IMR-90 (cell line): ENCODE data around the gene THAP10. TPM values are rescaled to one million over a fixed set of nuclear protein-coding genes. Genes with fewer than 3 reads are reported as not detected.

ENCODE experiments used
- ATAC-seq: fragments of 200-7000 bp; cut with Tn5 transposase; 2 replicates; pipeline ENCODE4 v1.9.1; 2020; ENCODE audit warnings: low read depth, mild to moderate bottlenecking, moderate library complexity
- BruUV-seq: library from RNA; stranded (reverse); fragments of 400-500 nt; replicated peaks from 2 replicates; lab custom pipeline; 2021; lab: Mats Ljungman, UMichigan
- CTCF ChIA-PET: fragments of 300-600 bp; formaldehyde crosslinking; extraction: SDS; loops from one replicate; lab custom pipeline; 2021; ENCODE audit warnings: antibody characterized with exemption; lab: Yijun Ruan, JAX
- POLR2A ChIA-PET: fragments of 300-600 bp; sonication (Branson Sonifier 250); formaldehyde crosslinking; loops from one replicate; lab custom pipeline; 2022; ENCODE audit warnings: antibody characterized with exemption; ENCODE audit not compliant: unreplicated experiment; lab: Charles Lee
- DNase-seq: peaks from one replicate; pipeline ENCODE4 v3.0.0; 2013
- H2AFZ ChIP-seq: replicated peaks from 2 replicates; pipeline ENCODE3; 2013; ENCODE audit warnings: low read length, mild to moderate bottlenecking; ENCODE audit not compliant: poor library complexity
- H2AK5ac ChIP-seq: 2 replicates; pipeline ENCODE4 v1.6.1; 2013; ENCODE audit warnings: low read depth, low read length, inconsistent platforms
- H2AK9ac ChIP-seq: replicated peaks from 2 replicates; pipeline ENCODE3; 2013; ENCODE audit warnings: mild to moderate bottlenecking, low read depth, low read length, moderate library complexity; ENCODE audit not compliant: poor library complexity
- H2BK120ac ChIP-seq: 2 replicates; pipeline ENCODE4 v1.6.1; 2013; ENCODE audit warnings: low read depth, low read length, inconsistent platforms
- H2BK15ac ChIP-seq: 3 replicates; pipeline ENCODE4 v1.6.1; 2013; ENCODE audit warnings: low read depth, low read length, inconsistent platforms
- H2BK20ac ChIP-seq: 2 replicates; pipeline ENCODE4 v1.6.1; 2013; ENCODE audit warnings: low read depth, mild to moderate bottlenecking, inconsistent platforms, low read length, moderate library complexity
- H2BK5ac ChIP-seq: 2 replicates; pipeline ENCODE4 v1.6.1; 2013; ENCODE audit warnings: mild to moderate bottlenecking, low read depth, low read length, inconsistent platforms; ENCODE audit not compliant: poor library complexity, severe bottlenecking
- H3K14ac ChIP-seq: replicated peaks from 2 replicates; pipeline ENCODE4 v1.6.1; 2013; ENCODE audit warnings: low read depth, low read length, inconsistent platforms
- H3K18ac ChIP-seq: 2 replicates; pipeline ENCODE4 v1.6.1; 2013; ENCODE audit warnings: low read depth, low read length, control low read depth
- H3K23ac ChIP-seq: 2 replicates; pipeline ENCODE4 v1.6.1; 2013; ENCODE audit warnings: low read depth, low read length, inconsistent platforms
- H3K27ac ChIP-seq: 2 replicates; pipeline ENCODE4 v1.5.1; 2013; ENCODE audit warnings: mild to moderate bottlenecking, control low read depth, low read length; ENCODE audit not compliant: insufficient read depth
- H3K27me3 ChIP-seq: 2 replicates; pipeline ENCODE4 v1.6.1; 2013; ENCODE audit warnings: low read length; ENCODE audit not compliant: control insufficient read depth, insufficient read depth
- H3K36me3 ChIP-seq: 2 replicates; pipeline ENCODE4 v1.6.1; 2013; ENCODE audit warnings: low read length, mixed read lengths; ENCODE audit not compliant: control insufficient read depth, insufficient read depth
- H3K4ac ChIP-seq: 2 replicates; pipeline ENCODE4 v1.6.1; 2013; ENCODE audit warnings: low read depth, low read length, inconsistent platforms
- H3K4me1 ChIP-seq: 2 replicates; pipeline ENCODE4 v1.6.1; 2013; ENCODE audit warnings: low read length, mixed read lengths; ENCODE audit not compliant: control insufficient read depth, insufficient read depth
- H3K4me2 ChIP-seq: 2 replicates; pipeline ENCODE4 v1.6.1; 2013; ENCODE audit warnings: low read depth, mild to moderate bottlenecking, control low read depth, low read length, moderate library complexity
- H3K4me3 ChIP-seq: 2 replicates; pipeline ENCODE4 v1.5.1; 2013; ENCODE audit warnings: low read depth, mild to moderate bottlenecking, control low read depth, low read length, moderate library complexity; ENCODE audit not compliant: insufficient read depth
- H3K56ac ChIP-seq: 2 replicates; pipeline ENCODE4 v1.6.1; 2013; ENCODE audit warnings: low read length, inconsistent platforms; ENCODE audit not compliant: insufficient read depth; ENCODE audit errors: extremely low read depth
- H3K79me1 ChIP-seq, 2 experiments: 2 replicates each; pipeline ENCODE4 v1.6.1; 2013; ENCODE audit warnings: low read length in 2 of 2, inconsistent platforms in 1 of 2, low read depth in 1 of 2
- H3K9ac ChIP-seq: 2 replicates; pipeline ENCODE4 v1.6.1; 2013; ENCODE audit warnings: low read depth, low read length, control low read depth
- H3K9me1 ChIP-seq: 2 replicates; pipeline ENCODE4 v1.6.1; 2013; ENCODE audit warnings: low read length, inconsistent platforms; ENCODE audit not compliant: insufficient read depth
- H3K9me3 ChIP-seq: 2 replicates; pipeline ENCODE4 v1.6.1; 2013; ENCODE audit warnings: low read length; ENCODE audit not compliant: control insufficient read depth, insufficient read depth
- H4K20me1 ChIP-seq: 2 replicates; pipeline ENCODE4 v1.6.1; 2013; ENCODE audit warnings: low read length, inconsistent platforms; ENCODE audit not compliant: insufficient read depth
- H4K5ac ChIP-seq: 2 replicates; pipeline ENCODE4 v1.6.1; 2013; ENCODE audit warnings: mild to moderate bottlenecking, low read depth, low read length, control low read depth
- H4K8ac ChIP-seq, 2 experiments: 2 replicates each; pipeline ENCODE4 v1.6.1; 2013; ENCODE audit warnings: low read depth in 2 of 2, low read length in 2 of 2, control low read depth in 1 of 2, inconsistent platforms in 1 of 2
- H4K91ac ChIP-seq: 2 replicates; pipeline ENCODE4 v1.6.1; 2013; ENCODE audit warnings: low read depth, low read length, inconsistent platforms; ENCODE audit not compliant: insufficient read depth
- CEBPB ChIP-seq: IDR thresholded peaks from 2 replicates; pipeline ENCODE4 v1.6.1; 2012; ENCODE audit warnings: low read depth, low read length, improper control_type of control experiment
- FOS ChIP-seq: fragments of 150-350 bp; IDR thresholded peaks from 2 replicates; pipeline ENCODE4 v1.6.1; 2016; ENCODE audit warnings: low read depth, low read length
- MAZ ChIP-seq: IDR thresholded peaks from 2 replicates; pipeline ENCODE4 v1.6.1; 2012; ENCODE audit warnings: low read depth, mild to moderate bottlenecking, low read length, improper control_type of control experiment, moderate library complexity, borderline replicate concordance
- POLR2A ChIP-seq: IDR thresholded peaks from 2 replicates; pipeline ENCODE4 v1.6.1; 2012; ENCODE audit warnings: mild to moderate bottlenecking, low read depth, low read length
- RCOR1 ChIP-seq: IDR thresholded peaks from 2 replicates; pipeline ENCODE4 v1.6.1; 2012; ENCODE audit warnings: mild to moderate bottlenecking, low read length, improper control_type of control experiment; ENCODE audit not compliant: insufficient replicate concordance
- SMC3 ChIP-seq: fragments of 150-350 bp; IDR thresholded peaks from 2 replicates; pipeline ENCODE4 v1.6.1; 2016; ENCODE audit warnings: low read depth, mild to moderate bottlenecking, antibody characterized with exemption, low read length, moderate library complexity
- WGBS, 2 experiments: methylation state at CpG; one replicate each; pipeline versions ENCODE4 v1.1.5 to v1.1.7; 2013; ENCODE audit warnings: missing lambda C conversion rate in 2 of 2; ENCODE audit not compliant: insufficient read length in 1 of 2; ENCODE audit errors: extremely low coverage in 2 of 2; 5-methylcytosine and 5-hydroxymethylcytosine counted together
- dilution Hi-C: fragments of 300-500 bp; cut with HindIII; formaldehyde crosslinking; loops from one replicate; pipeline ENCODE4 v1.14.3; 2018; ENCODE audit warnings: low sequenced_read_pairs; ENCODE audit not compliant: unreplicated experiment
- in situ Hi-C: fragments of 300-500 bp; cut with MboI; formaldehyde crosslinking; loops from 3 replicates; pipeline ENCODE4 v1.14.3; 2019; ENCODE audit warnings: low sequenced_read_pairs, inconsistent platforms, mixed read lengths
- intact Hi-C: fragments of 100-400 bp; cut with micrococcal nuclease; formaldehyde crosslinking; loops from 2 replicates; pipeline ENCODE4 v1.10.0; 2022
- polyA plus RNA-seq, 3 experiments: library from polyadenylated mRNA; depleted of rRNA; stranded (reverse); fragments of >200 nt; gene quantifications; 2 replicates each; pipeline ENCODE4 v1.2.3, GENCODE V29; 2012; ENCODE audit warnings: low replicate concordance in 1 of 3
- total RNA-seq: library from RNA; depleted of rRNA; stranded (reverse); fragments of >200 nt; gene quantifications from 2 replicates; pipeline ENCODE4 v1.2.3, GENCODE V29; 2012
- TF ChIP-seq, protein P1 (sequence below): conservative IDR thresholded peaks from 2 replicates; pipeline ENCODE4 v1.5.1; 2012; ENCODE audit warnings: mild to moderate bottlenecking, low read depth, low read length, improper control_type of control experiment

THAP10 gene
- total and polyA plus RNA-seq, 2 of the 4 experiments (the other 2 are of a cell fraction), result 2.3 to 2.8 TPM

DNA sequence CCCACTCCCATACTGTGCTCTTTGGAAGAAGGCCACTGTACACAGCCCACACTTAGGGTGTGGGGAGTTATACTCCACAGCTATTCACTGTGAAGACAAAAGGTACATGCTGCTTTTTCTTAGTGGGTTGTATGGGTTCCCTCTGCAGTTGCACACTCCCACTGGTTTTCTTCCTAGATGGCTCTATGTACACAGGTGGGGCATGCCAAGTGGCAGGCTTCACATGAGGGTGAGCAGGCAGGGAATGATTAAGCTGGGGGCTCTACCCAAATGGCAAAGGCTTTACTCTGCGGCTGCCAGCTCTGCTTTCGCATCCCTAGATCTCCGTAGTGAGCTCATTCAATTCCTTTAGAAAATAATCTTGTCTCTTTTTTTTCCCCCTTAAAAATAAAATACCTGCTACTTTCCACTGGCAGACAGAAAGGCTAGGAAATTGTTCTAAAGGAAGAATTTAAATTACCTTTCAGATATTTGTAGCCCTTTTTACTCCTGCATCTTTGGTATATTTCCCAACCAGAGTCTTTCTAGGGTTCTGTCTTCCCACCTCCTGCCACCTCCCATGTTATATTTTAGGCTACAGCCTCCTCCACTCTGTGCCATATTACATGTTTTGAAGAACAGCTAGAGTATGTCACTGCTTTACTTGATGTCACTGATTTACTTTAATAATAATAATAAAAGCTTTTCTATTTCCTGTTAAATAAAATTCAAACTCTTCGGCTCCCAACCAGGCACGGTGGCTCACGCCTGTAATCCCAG is 46.5 kb downstream of the THAP10 start:
- Histone ChIP-seq H3K4me3 (no peak overlapping the region), H3K9ac (no peak overlapping the region), H2BK20ac (no peak overlapping the region), H3K9me3 (no peaks in the 10 kb centered on the region), H3K27ac (no peak overlapping the region), H3K27me3 (no peaks in the 10 kb centered on the region), H2BK15ac (no peak overlapping the region), H3K79me1 (peaks cover 31 to 62% of the 10 kb centered on the region in 2 experiments), H4K8ac (no peak overlapping the region), H3K36me3 (peaks cover 6% of the 10 kb centered on the region), H4K5ac (no peak overlapping the region), H3K9me1 (peaks cover 4% of the 10 kb centered on the region; the same call in 1 of the 2 replicates), H3K14ac (no peak overlapping the region), H2BK120ac (no peak overlapping the region), H3K4me2 (no peak overlapping the region), H3K18ac (no peak overlapping the region), H3K4me1 (no peaks in the 10 kb centered on the region), H3K4ac (no peak overlapping the region), H4K91ac (no peak overlapping the region), H2AFZ (no peak overlapping the region), H2AK9ac (no peak overlapping the region), H2AK5ac (no peak overlapping the region), H4K20me1 (peaks cover 21% of the 10 kb centered on the region; the same call in 1 of the 2 replicates), H2BK5ac (no peak overlapping the region), H3K23ac (no peak overlapping the region), H3K56ac (no peak overlapping the region)
- in situ Hi-C loops (no loop called here), intact Hi-C loops (no loop called here), dilution Hi-C loops (no loop called here)
- TF ChIP-seq, protein P1, sequence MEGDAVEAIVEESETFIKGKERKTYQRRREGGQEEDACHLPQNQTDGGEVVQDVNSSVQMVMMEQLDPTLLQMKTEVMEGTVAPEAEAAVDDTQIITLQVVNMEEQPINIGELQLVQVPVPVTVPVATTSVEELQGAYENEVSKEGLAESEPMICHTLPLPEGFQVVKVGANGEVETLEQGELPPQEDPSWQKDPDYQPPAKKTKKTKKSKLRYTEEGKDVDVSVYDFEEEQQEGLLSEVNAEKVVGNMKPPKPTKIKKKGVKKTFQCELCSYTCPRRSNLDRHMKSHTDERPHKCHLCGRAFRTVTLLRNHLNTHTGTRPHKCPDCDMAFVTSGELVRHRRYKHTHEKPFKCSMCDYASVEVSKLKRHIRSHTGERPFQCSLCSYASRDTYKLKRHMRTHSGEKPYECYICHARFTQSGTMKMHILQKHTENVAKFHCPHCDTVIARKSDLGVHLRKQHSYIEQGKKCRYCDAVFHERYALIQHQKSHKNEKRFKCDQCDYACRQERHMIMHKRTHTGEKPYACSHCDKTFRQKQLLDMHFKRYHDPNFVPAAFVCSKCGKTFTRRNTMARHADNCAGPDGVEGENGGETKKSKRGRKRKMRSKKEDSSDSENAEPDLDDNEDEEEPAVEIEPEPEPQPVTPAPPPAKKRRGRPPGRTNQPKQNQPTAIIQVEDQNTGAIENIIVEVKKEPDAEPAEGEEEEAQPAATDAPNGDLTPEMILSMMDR, result no peak
- TF ChIP-seq CEBPB (no peak), SMC3 (no peak), MAZ (no peak), POLR2A (no peak), FOS (no peak), RCOR1 (no peak)
- ChIA-PET CTCF (no interaction called here), POLR2A (no interaction called here)
- no peak for DNase-seq
- no peak for ATAC-seq
- no CpG with 5 or more reads among the region's 6 CpGs for WGBS, 2 experiments
- BruUV-seq, result no TSS peak
